ENCODE results near the gene IGSF1. TPM values are rescaled to one million over a fixed set of nuclear protein-coding genes. Genes with fewer than 3 reads are reported as not detected.
"Not testable (repeated sequence)": the region's sequence is repeated elsewhere in the genome, so short reads cannot be mapped to it uniquely, and the experiment has no call there.

IGSF1 gene
- total RNA-seq, 4 donors from 2014 or later, result 1.2 to 4.3 (median 3.0) TPM

- TF ChIP-seq, protein P1, sequence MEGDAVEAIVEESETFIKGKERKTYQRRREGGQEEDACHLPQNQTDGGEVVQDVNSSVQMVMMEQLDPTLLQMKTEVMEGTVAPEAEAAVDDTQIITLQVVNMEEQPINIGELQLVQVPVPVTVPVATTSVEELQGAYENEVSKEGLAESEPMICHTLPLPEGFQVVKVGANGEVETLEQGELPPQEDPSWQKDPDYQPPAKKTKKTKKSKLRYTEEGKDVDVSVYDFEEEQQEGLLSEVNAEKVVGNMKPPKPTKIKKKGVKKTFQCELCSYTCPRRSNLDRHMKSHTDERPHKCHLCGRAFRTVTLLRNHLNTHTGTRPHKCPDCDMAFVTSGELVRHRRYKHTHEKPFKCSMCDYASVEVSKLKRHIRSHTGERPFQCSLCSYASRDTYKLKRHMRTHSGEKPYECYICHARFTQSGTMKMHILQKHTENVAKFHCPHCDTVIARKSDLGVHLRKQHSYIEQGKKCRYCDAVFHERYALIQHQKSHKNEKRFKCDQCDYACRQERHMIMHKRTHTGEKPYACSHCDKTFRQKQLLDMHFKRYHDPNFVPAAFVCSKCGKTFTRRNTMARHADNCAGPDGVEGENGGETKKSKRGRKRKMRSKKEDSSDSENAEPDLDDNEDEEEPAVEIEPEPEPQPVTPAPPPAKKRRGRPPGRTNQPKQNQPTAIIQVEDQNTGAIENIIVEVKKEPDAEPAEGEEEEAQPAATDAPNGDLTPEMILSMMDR (IDR thresholded peaks at IDR 0.05), result no peak
- TF ChIP-seq POLR2A (IDR thresholded peaks at IDR 0.05; ENCODE audit: low read depth) (no peak), EP300 (IDR thresholded peaks at IDR 0.05) (no peak), POLR2AphosphoS5 (IDR thresholded peaks at IDR 0.05) (no peak)
These were observed 31.7 kb downstream of the IGSF1 start for GRCh38 chrX:131257367-131257766.

GRCh38 chrX:131250984-131251738, 37.9 kb downstream of the IGSF1 start:
- H3K4me1 ChIP-seq; H3K9me3 ChIP-seq; intact Hi-C loops (cut with DNase I); DNase-seq (ENCODE audit: extremely low spot score); H3K36me3 ChIP-seq; H3K4me3 ChIP-seq; H3K27me3 ChIP-seq; H3K27ac ChIP-seq (replicated peaks in 1 of 4): not testable (repeated sequence)
- WGBS, result 77% methylated on average over 24 of the region's 36 CpGs

More at GRCh38 chrX:131257367-131257766, 31.7 kb downstream of the IGSF1 start:
- H3K27ac ChIP-seq (replicated peaks in 1 of 4), result no peak overlapping the region
- H3K9me3 ChIP-seq, result no peaks in the 10 kb centered on the region
- no peaks in the 10 kb centered on the region for H3K27me3 ChIP-seq
- no peak for DNase-seq (ENCODE audit: extremely low spot score)
- H3K4me3 ChIP-seq, result no peak overlapping the region
- intact Hi-C loops (cut with DNase I), result no loop called here
- no peaks in the 10 kb centered on the region for H3K4me1 ChIP-seq
- H3K36me3 ChIP-seq, result no peaks in the 10 kb centered on the region

DNA sequence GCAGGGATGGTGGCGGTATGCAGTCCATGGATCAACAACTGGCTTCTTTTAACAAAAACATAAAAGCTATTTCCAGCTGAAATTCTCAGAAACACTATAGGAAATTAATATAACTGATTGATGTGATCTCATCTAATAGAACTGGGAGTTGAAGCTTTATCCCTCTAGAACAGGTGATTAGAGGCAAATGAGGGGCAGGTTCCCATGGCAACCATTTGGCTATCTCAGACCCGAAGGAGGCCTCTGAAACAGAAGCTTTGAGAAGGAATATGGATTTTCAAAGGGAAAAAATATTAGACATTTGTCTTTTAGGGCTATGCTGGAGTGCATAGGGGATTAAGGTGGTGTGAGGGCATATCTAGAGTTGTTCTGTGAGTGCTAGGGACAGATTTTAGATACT, 50.0 kb downstream of the IGSF1 start:
- WGBS, result 64% methylated on average over 2 of the region's 2 CpGs
- intact Hi-C loops (cut with DNase I), result no loop called here

GRCh38 chrX:131237363-131237762, 51.7 kb downstream of the IGSF1 start:
- Histone ChIP-seq H3K27ac (replicated peaks in 1 of 4) (no peak overlapping the region), H3K4me1 (no peaks in the 10 kb centered on the region), H3K27me3 (no peaks in the 10 kb centered on the region), H3K9me3 (no peaks in the 10 kb centered on the region), H3K4me3 (no peak overlapping the region), H3K36me3 (no peaks in the 10 kb centered on the region)
- TF ChIP-seq, protein P1 (IDR thresholded peaks at IDR 0.05), result no peak
- TF ChIP-seq EP300 (IDR thresholded peaks at IDR 0.05) (no peak), POLR2A (IDR thresholded peaks at IDR 0.05; ENCODE audit: low read depth) (no peak), POLR2AphosphoS5 (IDR thresholded peaks at IDR 0.05) (no peak)
- DNase-seq (ENCODE audit: extremely low spot score), result no peak
- 41% methylated on average over 2 of the region's 2 CpGs for WGBS
- intact Hi-C loops (cut with DNase I), result no loop called here

More for the DNA sequence above, 50.0 kb downstream of the IGSF1 start:
- TF ChIP-seq POLR2AphosphoS5 (IDR thresholded peaks at IDR 0.05) (no peak), POLR2A (IDR thresholded peaks at IDR 0.05; ENCODE audit: low read depth) (no peak), EP300 (IDR thresholded peaks at IDR 0.05) (no peak)
- TF ChIP-seq, protein P1 (IDR thresholded peaks at IDR 0.05), result no peak
- no peak for DNase-seq (ENCODE audit: extremely low spot score)
- H3K27me3 ChIP-seq, result no peaks in the 10 kb centered on the region
- no peaks in the 10 kb centered on the region for H3K4me1 ChIP-seq
- no peaks in the 10 kb centered on the region for H3K36me3 ChIP-seq
- H3K9me3 ChIP-seq, result no peaks in the 10 kb centered on the region
- H3K27ac ChIP-seq (replicated peaks in 1 of 4), result no peak overlapping the region
- H3K4me3 ChIP-seq, result no peak overlapping the region

- WGBS, result 39% methylated on average over 4 of the region's 4 CpGs
- intact Hi-C loops (cut with DNase I), result no loop called here
- H3K27ac ChIP-seq (replicated peaks in 1 of 4), result no peak overlapping the region
These were observed 53.1 kb downstream of the IGSF1 start for GRCh38 chrX:131235768-131236545.

More at GRCh38 chrX:131235768-131236545, 53.1 kb downstream of the IGSF1 start:
- no peak overlapping the region for H3K4me3 ChIP-seq
- TF ChIP-seq POLR2A (IDR thresholded peaks at IDR 0.05; ENCODE audit: low read depth) (no peak), POLR2AphosphoS5 (IDR thresholded peaks at IDR 0.05) (no peak), EP300 (IDR thresholded peaks at IDR 0.05) (no peak)
- TF ChIP-seq, protein P1 (IDR thresholded peaks at IDR 0.05), result no peak
- no peaks in the 10 kb centered on the region for H3K4me1 ChIP-seq
- H3K9me3 ChIP-seq, result no peaks in the 10 kb centered on the region
- no peaks in the 10 kb centered on the region for H3K27me3 ChIP-seq
- H3K36me3 ChIP-seq, result no peaks in the 10 kb centered on the region
- no peak for DNase-seq (ENCODE audit: extremely low spot score)

All from esophagus muscularis mucosa (tissue), 4 donors.